ENCODE results near the gene VSNL1.
"Not testable (repeated sequence)": the region's sequence is repeated elsewhere in the genome, so short reads cannot be mapped to it uniquely, and the experiment has no call there.

The VSNL1 gene

GRCh38 chr2:17543131-17543660, 2.7 kb downstream of the VSNL1 start:
- DNase-seq: no peak

- no peak for DNase-seq
Observed at GRCh38 chr2:17543848-17544247, 3.4 kb downstream of the VSNL1 start.

- DNase-seq: no peak
Observed at GRCh38 chr2:17544256-17544655, 3.8 kb downstream of the VSNL1 start.

GRCh38 chr2:17545680-17546613, 5.5 kb downstream of the VSNL1 start:
- no peak for DNase-seq

GRCh38 chr2:17547237-17547636, 6.7 kb downstream of the VSNL1 start:
- no peak for DNase-seq

- DNase-seq: no peak
Observed at GRCh38 chr2:17547737-17548136, 7.2 kb downstream of the VSNL1 start.

- DNase-seq: no peak
Observed at GRCh38 chr2:17550907-17551306, 10.4 kb downstream of the VSNL1 start.

- no peak for DNase-seq
Observed at GRCh38 chr2:17555150-17555549, 14.7 kb downstream of the VSNL1 start.

GRCh38 chr2:17557596-17557995, 17.1 kb downstream of the VSNL1 start:
- no peak for DNase-seq

GRCh38 chr2:17558053-17558452, 17.6 kb downstream of the VSNL1 start:
- no peak for DNase-seq

GRCh38 chr2:17558878-17559277, 18.4 kb downstream of the VSNL1 start:
- DNase-seq: no peak

- DNase-seq: not testable (repeated sequence)
Observed at GRCh38 chr2:17565726-17566125, 25.2 kb downstream of the VSNL1 start.

- DNase-seq: no peak
Observed at GRCh38 chr2:17571681-17572080, 31.2 kb downstream of the VSNL1 start.

- DNase-seq: no peak
Observed at GRCh38 chr2:17573085-17573803, 32.7 kb downstream of the VSNL1 start.

- no peak for DNase-seq
Observed at GRCh38 chr2:17573804-17574175, 33.3 kb downstream of the VSNL1 start.

GRCh38 chr2:17574406-17575073, 34.0 kb downstream of the VSNL1 start:
- no peak for DNase-seq

- no peak for DNase-seq
Observed at GRCh38 chr2:17576802-17577201, 36.3 kb downstream of the VSNL1 start.

- DNase-seq: no peak
Observed at GRCh38 chr2:17578466-17578928, 38.0 kb downstream of the VSNL1 start.

GRCh38 chr2:17579605-17580318, 39.3 kb downstream of the VSNL1 start:
- no peak for DNase-seq

GRCh38 chr2:17580319-17580715, 39.8 kb downstream of the VSNL1 start:
- DNase-seq: no peak

- no peak for DNase-seq
Observed at GRCh38 chr2:17581831-17582230, 41.3 kb downstream of the VSNL1 start.

- DNase-seq: no peak
Observed at GRCh38 chr2:17583166-17583565, 42.7 kb downstream of the VSNL1 start.

- DNase-seq: no peak
Observed at GRCh38 chr2:17583646-17584045, 43.1 kb downstream of the VSNL1 start.

Data from stimulated activated CD4-positive, alpha-beta T cell treated with anti-CD3 and anti-CD28 coated beads, Interleukin-2, amount 100 ng/mL, for 48 hours (primary cell).